HCT116 (cell line): ENCODE measurements around the gene NEK7. TPM values are rescaled to one million over a fixed set of nuclear protein-coding genes. Genes with fewer than 3 reads are reported as not detected.

ENCODE experiments used
- ATAC-seq: fragments of 200-7000 bp; cut with Tn5 transposase; 2 replicates; pipeline ENCODE4 v1.9.1; 2020; ENCODE audit warnings: mild to moderate bottlenecking, moderate library complexity
- BruUV-seq: library from RNA; stranded (reverse); fragments of 400-500 nt; replicated peaks from 2 replicates; lab custom pipeline; 2021; lab: Mats Ljungman, UMichigan
- CTCF ChIA-PET: fragments of 300-600 bp; sonication (Branson Sonifier 250); formaldehyde crosslinking; loops from one replicate; lab custom pipeline; 2021; ENCODE audit warnings: antibody characterized with exemption; lab: Charles Lee
- POLR2A ChIA-PET: fragments of 300-600, 350-600 bp; sonication (Branson Sonifier 250); formaldehyde crosslinking; loops from one replicate; lab custom pipeline; 2021; ENCODE audit warnings: antibody characterized with exemption; lab: Charles Lee
- RAD21 ChIA-PET, 2 experiments: fragments of 300-600 bp; sonication (Branson Sonifier 250); formaldehyde crosslinking; loops; one replicate each; lab custom pipeline; 2023; ENCODE audit warnings: low total read pairs in 2 of 2; ENCODE audit not compliant: uncharacterized antibody in 2 of 2, unreplicated experiment in 2 of 2, low non-redundant PET in 1 of 2; lab: Charles Lee
- DNase-seq: peaks from one replicate; pipeline ENCODE4 v3.0.0-alpha.2; 2010; ENCODE audit warnings: low read depth, low spot score
- H2AFZ ChIP-seq: fragments of 200-600 bp; shearing (Covaris generic), sonication (generic); 2 replicates; pipeline ENCODE4 v1.6.1; 2017; ENCODE audit warnings: low read depth, mixed run types, mixed read lengths, antibody characterized with exemption, low read length; ENCODE audit not compliant: poor library complexity, severe bottlenecking
- H3K27ac ChIP-seq: 2 replicates; pipeline ENCODE4 v1.5.1; 2012; ENCODE audit warnings: low read depth, low read length
- H3K27me3 ChIP-seq: fragments of 200-600 bp; sonication (generic); 2 replicates; pipeline ENCODE4 v1.6.1; 2016; ENCODE audit warnings: mixed run types, low read length, mixed read lengths; ENCODE audit not compliant: insufficient read depth
- H3K36me3 ChIP-seq, 2 experiments: fragments of 200-500 bp in 1 of 2; fragments of 200-600 bp in 1 of 2; sonication (Bioruptor generic) in 1 of 2; sonication (generic) in 1 of 2; 2 replicates each; pipeline versions ENCODE4 v1.5.1 to v1.6.1; 2014 to 2016; ENCODE audit warnings: low read length in 2 of 2, inconsistent platforms in 1 of 2, mixed read lengths in 1 of 2, mixed run types in 1 of 2; ENCODE audit not compliant: insufficient read depth in 2 of 2, control insufficient read depth in 1 of 2
- H3K4me1 ChIP-seq, 2 experiments: fragments of 200-600 bp in 1 of 2; sonication (generic) in 1 of 2; 2 replicates each; pipeline versions ENCODE4 v1.5.1 to v1.6.1; 2012 to 2017; ENCODE audit warnings: low read length in 2 of 2, inconsistent platforms in 1 of 2, mild to moderate bottlenecking in 1 of 2, mixed read lengths in 1 of 2, mixed run types in 1 of 2, moderate library complexity in 1 of 2; ENCODE audit not compliant: insufficient read depth in 2 of 2, control insufficient read depth in 1 of 2
- H3K4me2 ChIP-seq: fragments of 200-600 bp; sonication (generic); 2 replicates; pipeline ENCODE4 v1.6.1; 2017; ENCODE audit warnings: mixed run types, low read length, mixed read lengths
- H3K4me3 ChIP-seq, 2 experiments: fragments of 200-600 bp in 1 of 2; sonication (generic) in 1 of 2; replicated peaks in 1 of 2; 2 replicates each; pipeline ENCODE4 v1.5.1; 2011 to 2016; ENCODE audit warnings: low read length in 2 of 2, control low read depth in 1 of 2, low read depth in 1 of 2, mild to moderate bottlenecking in 1 of 2, mixed read lengths in 1 of 2, mixed run types in 1 of 2
- H3K79me2 ChIP-seq: fragments of 200-600 bp; sonication (generic); 2 replicates; pipeline ENCODE4 v1.6.1; 2017; ENCODE audit warnings: mild to moderate bottlenecking, mixed run types, low read length, moderate library complexity, mixed read lengths; ENCODE audit not compliant: insufficient read depth
- H3K9ac ChIP-seq: fragments of 200-600 bp; sonication (generic); 2 replicates; pipeline ENCODE4 v1.6.1; 2016; ENCODE audit warnings: low read length, mixed read lengths
- H3K9me2 ChIP-seq: fragments of 200-600 bp; sonication (generic), shearing (Covaris generic); 2 replicates; pipeline ENCODE4 v1.6.1; 2017; ENCODE audit warnings: mixed run types, mild to moderate bottlenecking, moderate library complexity; ENCODE audit not compliant: insufficient read depth
- H3K9me3 ChIP-seq, 2 experiments: fragments of 200-500 bp in 1 of 2; fragments of 200-600 bp in 1 of 2; sonication (Bioruptor generic) in 1 of 2; sonication (generic) in 1 of 2; 2 replicates each; pipeline ENCODE4 v1.6.1; 2014 to 2017; ENCODE audit warnings: low read length in 2 of 2, mixed read lengths in 2 of 2, inconsistent platforms in 1 of 2, low read depth in 1 of 2, mild to moderate bottlenecking in 1 of 2, mixed run types in 1 of 2, moderate library complexity in 1 of 2; ENCODE audit not compliant: control insufficient read depth in 1 of 2, insufficient read depth in 1 of 2
- H4K20me1 ChIP-seq: fragments of 200-600 bp; sonication (generic), shearing (Covaris generic); 2 replicates; pipeline ENCODE4 v1.6.1; 2017; ENCODE audit warnings: mixed run types, mild to moderate bottlenecking, moderate library complexity; ENCODE audit not compliant: insufficient read depth
- CBX3 ChIP-seq: IDR thresholded peaks from 2 replicates; pipeline ENCODE4 v1.6.1; 2012; ENCODE audit warnings: low read depth
- CTCF ChIP-seq, 3 experiments: fragments of 200-600 bp in 1 of 3; sonication (generic) in 1 of 3; IDR thresholded peaks in 2 of 3; conservative IDR thresholded peaks in 1 of 3; 2 replicates each; pipeline ENCODE4 v1.5.1; 2012 to 2017; ENCODE audit warnings: low read depth in 2 of 3, low read length in 2 of 3, antibody characterized with exemption in 1 of 3, borderline replicate concordance in 1 of 3, control low read depth in 1 of 3, mild to moderate bottlenecking in 1 of 3, mixed read lengths in 1 of 3, mixed run types in 1 of 3, moderate library complexity in 1 of 3; ENCODE audit not compliant: insufficient read depth in 1 of 3
- EZH2phosphoT487 ChIP-seq: fragments of 200-600 bp; IDR thresholded peaks from 2 replicates; pipeline ENCODE4 v1.6.1; 2018; ENCODE audit warnings: antibody characterized with exemption, borderline replicate concordance
- MAX ChIP-seq: IDR thresholded peaks from 2 replicates; pipeline ENCODE4 v1.6.1; 2012
- POLR2A ChIP-seq: IDR thresholded peaks from 2 replicates; pipeline ENCODE4 v1.7.0; 2011; ENCODE audit warnings: borderline replicate concordance; ENCODE audit not compliant: insufficient read depth, insufficient read length; ENCODE audit errors: extremely low read depth
- POLR2AphosphoS5 ChIP-seq: IDR thresholded peaks from 2 replicates; pipeline ENCODE4 v1.6.1; 2011; ENCODE audit warnings: mild to moderate bottlenecking, low read depth, low read length, moderate library complexity
- SRF ChIP-seq: IDR thresholded peaks from 2 replicates; pipeline ENCODE4 v1.6.1; 2012; ENCODE audit warnings: low read depth
- TCF7L2 ChIP-seq: IDR thresholded peaks from 2 replicates; pipeline ENCODE4 v1.7.0; 2011; ENCODE audit warnings: borderline replicate concordance, inconsistent platforms; ENCODE audit not compliant: insufficient read depth, insufficient read length; ENCODE audit errors: extremely low read depth
- ZFX ChIP-seq: fragments of 450-650 bp; IDR thresholded peaks from 2 replicates; pipeline ENCODE4 v1.6.1; 2017
- intact Hi-C: fragments of 100-400 bp; cut with micrococcal nuclease; formaldehyde crosslinking; loops from 2 replicates; pipeline ENCODE4 v1.10.0; 2022
- total RNA-seq: library from RNA; stranded (reverse); gene quantifications from one replicate; pipeline ENCODE4 v1.2.1, GENCODE V29; 2021; ENCODE audit not compliant: unreplicated experiment

The NEK7 gene
- total RNA-seq, 1 experiment from 2014 or later, result 33.0 TPM

DNA sequence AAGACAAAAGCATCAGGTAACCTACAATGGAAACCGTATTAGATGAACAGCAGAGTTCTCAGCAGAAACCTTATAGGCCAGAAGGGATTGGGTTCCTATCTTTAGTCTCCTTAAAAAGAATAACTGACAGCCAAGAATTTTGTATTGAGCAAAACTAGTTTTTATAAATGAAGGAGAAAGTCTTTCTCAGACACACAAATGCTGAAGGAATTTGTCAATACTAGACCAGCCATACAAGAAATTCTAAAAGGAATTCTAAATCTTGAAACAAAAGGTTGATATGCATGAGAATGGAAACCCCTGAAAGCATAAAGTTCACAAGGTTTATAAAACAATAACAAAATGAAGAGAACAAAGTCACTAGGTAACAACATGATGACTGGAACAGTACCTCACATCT is 58.1 kb downstream of the NEK7 start:
- ATAC-seq (no peak), DNase-seq (no peak)
- intact Hi-C loops, result no loop called here
- Histone ChIP-seq H3K4me1 (peaks cover 4 to 7% of the 10 kb centered on the region in 2 experiments), H3K4me3 (no peak overlapping the region), H3K79me2 (no peaks in the 10 kb centered on the region; the same call in 1 of the 2 replicates), H3K27me3 (no peaks in the 10 kb centered on the region), H3K36me3 (no peaks in the 10 kb centered on the region), H3K9me2 (no peaks in the 10 kb centered on the region), H3K9ac (no peak overlapping the region), H3K27ac (no peak overlapping the region), H3K4me2 (no peak overlapping the region), H3K9me3 (peaks cover 4 to 5% of the 10 kb centered on the region in 2 experiments; a peak in 2 of 4 replicates), H4K20me1 (no peaks in the 10 kb centered on the region), H2AFZ (no peak overlapping the region)
- BruUV-seq, result no TSS peak
- TF ChIP-seq ZFX (no peak), POLR2AphosphoS5 (no peak), CTCF (IDR thresholded peaks at IDR 0.05 in 2 of 3, conservative IDR thresholded peaks at IDR 0.05 in 1 of 3; ENCODE audit: borderline replicate concordance in 1 of 3, insufficient read depth in 1 of 3, low read depth in 2 of 3, low read length in 2 of 3) (no peak), MAX (no peak), SRF (no peak), EZH2phosphoT487 (no peak), CBX3 (no peak), TCF7L2 (no peak), POLR2A (no peak)
- ChIA-PET POLR2A (no interaction called here), CTCF (no interaction called here), RAD21 (no interaction called here)
